ENCODE data around the gene RBM5.

GRCh38 chr3:50157827-50158529 lies 69.3 kb downstream of the RBM5 start:
- no peak for TF ChIP-seq PBX3 (IDR thresholded peaks at IDR 0.05)
- no peak for TF ChIP-seq RFX5 (IDR thresholded peaks at IDR 0.05; ENCODE audit: low read length)
- TF ChIP-seq TCF12 (IDR thresholded peaks at IDR 0.05) = no peak
- no peak for TF ChIP-seq USF2 (IDR thresholded peaks at IDR 0.05; ENCODE audit: borderline replicate concordance, low read depth, low read length)
- no peak for TF ChIP-seq EZH2phosphoT487 (IDR thresholded peaks at IDR 0.05; ENCODE audit: borderline replicate concordance, low read depth)
- no peak for TF ChIP-seq CHD2 (IDR thresholded peaks at IDR 0.05; ENCODE audit: low read length, partially characterized antibody)
